Neural cell (in vitro differentiated cells): Measurements from ENCODE around the gene ZPLD1. TPM values are rescaled to one million over a fixed set of nuclear protein-coding genes. Genes with fewer than 3 reads are reported as not detected.
A peak's percentile ranks its signal among the peaks of the same experiment; 100 is the strongest.

Experiments
- H2AFZ ChIP-seq: fragments of 200-600, 300-800 bp; sonication (generic), shearing (Covaris generic); 2 replicates; pipeline ENCODE4 v1.6.0; 2014; ENCODE audit warnings: low read depth, mild to moderate bottlenecking, antibody characterized with exemption, low read length, moderate library complexity
- H3F3A ChIP-seq: fragments of 200-600 bp; shearing (Covaris generic); 2 replicates; pipeline ENCODE4 v1.6.1; 2016; ENCODE audit warnings: mild to moderate bottlenecking, moderate library complexity, mixed read lengths, antibody characterized with exemption, low read length; ENCODE audit not compliant: insufficient read depth, poor library complexity, severe bottlenecking
- H3K27ac ChIP-seq: fragments of 200-600, 300-800 bp; sonication (generic), shearing (Covaris generic); 2 replicates; pipeline ENCODE4 v1.5.1; 2014; ENCODE audit warnings: mild to moderate bottlenecking, low read length, moderate library complexity
- H3K27me3 ChIP-seq: fragments of 300-800, 200-600 bp; sonication (generic), shearing (Covaris generic); 2 replicates; pipeline ENCODE4 v1.6.0; 2014; ENCODE audit warnings: mild to moderate bottlenecking, low read depth, low read length, moderate library complexity; ENCODE audit not compliant: insufficient read depth
- H3K36me3 ChIP-seq: fragments of 300-800, 200-600 bp; sonication (generic), shearing (Covaris generic); 2 replicates; pipeline ENCODE4 v1.5.1; 2014; ENCODE audit warnings: mild to moderate bottlenecking, antibody characterized with exemption, low read length, moderate library complexity; ENCODE audit not compliant: insufficient read depth
- H3K4me2 ChIP-seq: fragments of 300-800, 200-600 bp; sonication (generic), shearing (Covaris generic); 2 replicates; pipeline ENCODE4 v1.6.0; 2014; ENCODE audit warnings: mild to moderate bottlenecking, low read length
- H3K4me3 ChIP-seq: fragments of 300-800, 200-600 bp; sonication (generic), shearing (Covaris generic); 2 replicates; pipeline ENCODE4 v1.5.1; 2014; ENCODE audit warnings: mild to moderate bottlenecking, low read length, moderate library complexity
- H3K79me2 ChIP-seq: fragments of 200-600 bp; shearing (Covaris generic); replicated peaks from 2 replicates; pipeline ENCODE4 v1.6.0; 2014; ENCODE audit warnings: mild to moderate bottlenecking, low read length, moderate library complexity; ENCODE audit not compliant: insufficient read depth
- H3K9ac ChIP-seq: fragments of 300-800, 200-600 bp; sonication (generic), shearing (Covaris generic); 2 replicates; pipeline ENCODE4 v1.6.1; 2016; ENCODE audit warnings: mild to moderate bottlenecking, low read length, mixed read lengths
- H3K9me2 ChIP-seq: fragments of 200-600 bp; shearing (Covaris generic); 2 replicates; pipeline ENCODE4 v1.6.1; 2016; ENCODE audit warnings: mild to moderate bottlenecking, low read length, mixed read lengths; ENCODE audit not compliant: insufficient read depth
- H3K9me3 ChIP-seq: fragments of 200-600, 300-800 bp; sonication (generic), shearing (Covaris generic); 2 replicates; pipeline ENCODE4 v1.6.1; 2016; ENCODE audit warnings: mild to moderate bottlenecking, mixed run types, low read length, moderate library complexity, mixed read lengths
- H4K20me1 ChIP-seq: fragments of 200-600 bp; shearing (Covaris generic); 2 replicates; pipeline ENCODE4 v1.6.1; 2016; ENCODE audit warnings: mild to moderate bottlenecking, mixed run types; ENCODE audit not compliant: insufficient read depth
- CTCF ChIP-seq: fragments of 450-650 bp; IDR thresholded peaks from 2 replicates; pipeline ENCODE4 v1.5.1; 2014; ENCODE audit warnings: antibody characterized with exemption, mild to moderate bottlenecking, moderate library complexity; ENCODE audit not compliant: poor library complexity, severe bottlenecking
- EP300 ChIP-seq: fragments of 450-650 bp; conservative IDR thresholded peaks from 2 replicates; pipeline ENCODE4 v1.6.1; 2014; ENCODE audit warnings: antibody characterized with exemption, mild to moderate bottlenecking, moderate library complexity; ENCODE audit not compliant: poor library complexity, severe bottlenecking
- EZH2 ChIP-seq: fragments of 200-600, 300-800 bp; shearing (Covaris generic), sonication (generic); IDR thresholded peaks from 2 replicates; pipeline ENCODE4 v1.6.1; 2014; ENCODE audit warnings: antibody characterized with exemption, low read length, borderline replicate concordance, mild to moderate bottlenecking; ENCODE audit not compliant: insufficient read depth, poor library complexity, severe bottlenecking
- MXI1 ChIP-seq: fragments of 450-650 bp; conservative IDR thresholded peaks from 2 replicates; pipeline ENCODE4 v1.6.1; 2014; ENCODE audit warnings: antibody characterized with exemption, mild to moderate bottlenecking; ENCODE audit not compliant: poor library complexity, severe bottlenecking
- POLR2AphosphoS5 ChIP-seq: IDR thresholded peaks from 2 replicates; pipeline ENCODE4 v1.6.1; 2012
- RAD21 ChIP-seq: fragments of 450-650 bp; conservative IDR thresholded peaks from 2 replicates; pipeline ENCODE4 v1.6.1; 2014; ENCODE audit warnings: antibody characterized with exemption, mild to moderate bottlenecking, moderate library complexity
- REST ChIP-seq: IDR thresholded peaks from 2 replicates; pipeline ENCODE4 v1.6.1; 2012; ENCODE audit warnings: borderline replicate concordance
- SMC3 ChIP-seq: fragments of 450-650 bp; conservative IDR thresholded peaks from 2 replicates; pipeline ENCODE4 v1.6.1; 2014; ENCODE audit warnings: antibody characterized with exemption, mild to moderate bottlenecking, moderate library complexity; ENCODE audit not compliant: poor library complexity
- TAF1 ChIP-seq: IDR thresholded peaks from 2 replicates; pipeline ENCODE4 v1.6.1; 2012; ENCODE audit warnings: low read depth
- polyA plus RNA-seq: library from polyadenylated mRNA; depleted of rRNA; stranded (reverse); fragments of >200 nt; gene quantifications from 2 replicates; pipeline ENCODE4 v1.2.3, GENCODE V29; 2014

ZPLD1 gene
- polyA plus RNA-seq, 1 donor from 2014 or later = not detected

- Histone ChIP-seq H3K36me3 (no peaks in the 10 kb centered on the region), H3K27ac (no peak overlapping the region), H3K4me2 (no peak overlapping the region), H4K20me1 (no peaks in the 10 kb centered on the region), H3K27me3 (no peaks in the 10 kb centered on the region), H3K9me3 (no peaks in the 10 kb centered on the region), H2AFZ (no peak overlapping the region), H3K9ac (no peak overlapping the region), H3K4me3 (no peak overlapping the region), H3F3A (no peaks in the 10 kb centered on the region), H3K9me2 (no peaks in the 10 kb centered on the region), H3K79me2 (no peaks in the 10 kb centered on the region)
- no peak for TF ChIP-seq REST
Measured at GRCh38 chr3:102451543-102451942, 16.7 kb downstream of the ZPLD1 start.

- Histone ChIP-seq H3K9me2 (no peaks in the 10 kb centered on the region), H3K9me3 (no peaks in the 10 kb centered on the region), H2AFZ (no peak overlapping the region), H3K4me3 (no peak overlapping the region), H3K27ac (no peak overlapping the region), H3K4me2 (no peak overlapping the region), H3K9ac (no peak overlapping the region), H3K79me2 (no peaks in the 10 kb centered on the region), H4K20me1 (no peaks in the 10 kb centered on the region), H3K36me3 (no peaks in the 10 kb centered on the region), H3K27me3 (no peaks in the 10 kb centered on the region), H3F3A (no peaks in the 10 kb centered on the region)
- TF ChIP-seq POLR2AphosphoS5 = no peak
Measured at GRCh38 chr3:102454181-102454580, 19.4 kb downstream of the ZPLD1 start.

- H3K9me3 ChIP-seq = no peaks in the 10 kb centered on the region
- H2AFZ ChIP-seq = no peak overlapping the region
- H3K4me3 ChIP-seq = no peak overlapping the region
- no peak overlapping the region for H3K4me2 ChIP-seq
- H3K9me2 ChIP-seq = no peaks in the 10 kb centered on the region
- H3F3A ChIP-seq = no peaks in the 10 kb centered on the region
- H3K9ac ChIP-seq = no peak overlapping the region
- TF ChIP-seq TAF1 = no peak
- TF ChIP-seq EP300 = peak; percentile 58
- no peak for TF ChIP-seq RAD21
- TF ChIP-seq MXI1 = no peak
- no peak for TF ChIP-seq CTCF
- no peak for TF ChIP-seq REST
- no peak for TF ChIP-seq EZH2
- TF ChIP-seq SMC3 = no peak
- TF ChIP-seq POLR2AphosphoS5 = peak; percentile 49
- no peaks in the 10 kb centered on the region for H3K27me3 ChIP-seq
- H3K36me3 ChIP-seq = no peaks in the 10 kb centered on the region
- no peaks in the 10 kb centered on the region for H4K20me1 ChIP-seq
- H3K27ac ChIP-seq = peak overlapping the region; percentile 44
- no peaks in the 10 kb centered on the region for H3K79me2 ChIP-seq
Measured at GRCh38 chr3:102457644-102458043, 22.8 kb downstream of the ZPLD1 start.
